Measurements from ENCODE around the gene PRAMEF11.

Gene PRAMEF11

GRCh38 chr1:12774801-12775345 lies 56.3 kb downstream of the PRAMEF11 start:
- no peak for DNase-seq (ENCODE audit: extremely low read depth in 1 of 2, low read depth in 1 of 2)
